GM19463 (cell line): ENCODE measurements around the gene SH2D3C.
"Not testable (repeated sequence)": the region's sequence is repeated elsewhere in the genome, so short reads cannot be mapped to it uniquely, and the experiment has no call there.

ENCODE experiments used
- ATAC-seq: cut with Tn5 transposase; IDR thresholded peaks from one replicate; pipeline ENCODE4 v1.9.1; 2021; ENCODE audit warnings: mild to moderate bottlenecking, moderate library complexity; ENCODE audit not compliant: unreplicated experiment

Gene SH2D3C

GRCh38 chr9:127769101-127769500 is 9.4 kb downstream of the SH2D3C start:
- ATAC-seq, result no peak

DNA sequence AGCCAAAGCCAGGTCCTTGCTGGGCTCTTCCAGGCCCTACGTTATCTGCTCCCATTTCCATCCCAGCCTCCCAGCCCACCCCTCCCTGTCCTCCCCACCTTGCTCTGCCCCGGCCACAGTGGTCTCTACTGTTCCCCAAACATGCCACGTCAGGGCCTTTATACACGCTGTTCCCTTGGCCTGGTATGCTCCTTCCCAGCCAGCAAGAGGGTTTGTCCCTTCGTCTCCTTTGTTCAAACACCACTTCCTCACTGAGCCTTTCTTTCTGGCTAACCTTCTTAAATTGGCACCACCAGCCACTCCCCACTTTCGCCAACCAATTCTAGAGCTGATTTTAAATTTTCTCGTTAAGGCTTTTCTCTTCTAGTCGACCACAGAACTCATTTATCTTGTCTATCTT is 9.8 kb downstream of the SH2D3C start:
- no peak for ATAC-seq

DNA sequence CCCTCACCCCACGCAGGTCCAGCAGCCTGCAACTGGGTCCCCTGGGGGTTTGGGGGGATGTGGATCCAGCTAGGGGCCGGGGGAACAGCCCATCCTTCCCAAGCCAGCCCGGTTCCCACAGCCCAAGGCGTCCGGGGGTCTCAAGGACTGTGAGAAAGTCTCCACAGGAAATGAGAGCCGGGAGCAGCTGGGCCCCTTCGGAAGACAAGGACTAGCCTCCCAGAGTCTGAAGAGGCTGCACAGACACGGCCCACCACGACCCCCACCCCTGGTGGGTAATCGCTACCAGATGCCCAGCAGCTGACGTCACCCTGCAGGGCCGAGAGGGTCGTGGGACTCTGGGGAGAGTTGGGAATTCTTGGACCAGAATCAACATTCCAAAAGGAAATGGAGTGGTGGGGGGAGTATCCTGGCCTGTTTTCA is 10.5 kb downstream of the SH2D3C start:
- no peak for ATAC-seq

DNA sequence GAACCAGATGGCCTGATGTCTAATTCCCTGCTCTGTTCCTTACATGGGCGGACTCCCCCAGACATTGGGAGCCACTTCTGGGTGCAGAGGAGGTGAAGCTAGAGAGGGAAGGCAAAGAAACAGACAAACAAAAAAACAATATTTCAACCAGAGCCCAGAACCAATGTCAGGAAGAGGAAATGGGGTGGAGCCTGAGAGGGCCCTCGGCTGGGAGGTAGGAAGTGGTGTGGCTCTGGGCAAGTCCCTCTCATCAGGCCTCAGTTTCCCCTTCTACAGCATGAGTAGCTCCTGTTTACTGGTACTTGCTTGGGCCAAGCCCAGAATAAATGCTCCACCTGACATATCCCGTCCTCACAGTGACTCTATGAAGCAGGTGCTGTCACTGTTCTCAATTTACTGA is 11.1 kb downstream of the SH2D3C start:
- no peak for ATAC-seq

DNA sequence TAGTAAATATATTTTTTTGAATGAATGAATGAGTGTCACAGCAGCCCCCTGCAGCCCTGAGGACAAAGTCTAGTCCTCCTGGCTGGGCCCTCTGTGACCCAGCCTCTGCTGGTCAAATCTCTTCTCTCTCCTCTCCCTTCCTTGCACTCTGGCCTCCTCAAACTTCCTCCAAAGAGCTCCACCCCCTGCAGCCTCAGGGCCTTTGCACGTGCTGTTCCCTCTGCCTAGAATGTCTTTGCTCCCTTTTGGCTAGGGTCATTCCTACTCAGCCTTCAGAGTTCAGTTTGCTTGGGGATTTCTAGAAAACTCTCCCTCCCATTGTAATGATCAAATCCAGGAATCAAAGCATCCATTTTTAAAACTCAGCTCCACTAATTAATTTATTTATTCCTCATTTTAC is 13.0 kb downstream of the SH2D3C start:
- no peak for ATAC-seq

GRCh38 chr9:127763918-127764384 is 14.5 kb downstream of the SH2D3C start:
- ATAC-seq, result no peak

GRCh38 chr9:127762111-127762676 is 16.3 kb downstream of the SH2D3C start:
- ATAC-seq, result no peak

GRCh38 chr9:127761491-127761956 is 16.9 kb downstream of the SH2D3C start:
- ATAC-seq, result no peak

DNA sequence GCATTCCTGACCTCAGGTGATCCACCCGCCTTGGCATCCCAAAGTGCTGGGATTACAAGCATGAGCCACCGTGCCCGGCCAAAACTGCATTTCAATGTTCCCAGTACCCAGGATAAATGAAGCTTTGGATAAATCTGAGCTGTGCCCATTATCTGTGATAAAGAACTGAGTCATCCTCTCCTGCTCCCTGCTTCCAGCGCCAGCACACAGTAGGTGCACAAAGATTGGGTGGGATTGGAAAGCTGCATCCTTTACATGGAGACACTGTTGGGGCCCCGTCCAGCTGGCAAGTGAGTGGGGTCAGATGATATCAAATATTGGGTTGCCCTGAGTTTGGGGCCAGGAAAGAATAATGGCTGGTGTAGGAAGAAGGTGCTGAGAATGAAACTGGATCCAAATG is 17.4 kb downstream of the SH2D3C start:
- no peak for ATAC-seq

GRCh38 chr9:127758843-127759242 is 19.6 kb downstream of the SH2D3C start:
- ATAC-seq, result no peak

GRCh38 chr9:127756776-127757175 is 21.7 kb downstream of the SH2D3C start:
- ATAC-seq, result not testable (repeated sequence)

DNA sequence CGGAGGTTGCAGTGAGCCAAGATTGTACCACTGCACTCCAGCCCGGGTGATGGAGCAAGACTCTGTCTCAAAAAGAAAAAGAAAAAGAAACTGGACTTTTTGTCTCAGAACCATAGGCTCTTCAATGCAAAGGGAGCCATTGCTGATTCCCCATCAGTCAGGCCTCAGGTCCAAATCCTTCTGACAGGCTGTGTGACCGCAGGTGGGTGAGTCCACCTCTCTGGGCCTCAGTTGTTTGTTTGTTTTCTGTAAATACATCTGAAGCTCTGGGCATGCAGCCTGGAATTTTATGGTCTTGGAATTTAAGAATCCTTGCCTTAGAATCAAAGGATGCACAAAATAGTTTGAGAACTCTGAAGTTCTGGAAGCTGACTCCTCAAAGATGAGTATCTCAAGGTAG is 22.2 kb downstream of the SH2D3C start:
- ATAC-seq, result no peak

GRCh38 chr9:127755061-127756060 is 23.1 kb downstream of the SH2D3C start:
- ATAC-seq, result no peak

- ATAC-seq, result no peak
These were observed 24.1 kb downstream of the SH2D3C start for GRCh38 chr9:127754099-127755060.

DNA sequence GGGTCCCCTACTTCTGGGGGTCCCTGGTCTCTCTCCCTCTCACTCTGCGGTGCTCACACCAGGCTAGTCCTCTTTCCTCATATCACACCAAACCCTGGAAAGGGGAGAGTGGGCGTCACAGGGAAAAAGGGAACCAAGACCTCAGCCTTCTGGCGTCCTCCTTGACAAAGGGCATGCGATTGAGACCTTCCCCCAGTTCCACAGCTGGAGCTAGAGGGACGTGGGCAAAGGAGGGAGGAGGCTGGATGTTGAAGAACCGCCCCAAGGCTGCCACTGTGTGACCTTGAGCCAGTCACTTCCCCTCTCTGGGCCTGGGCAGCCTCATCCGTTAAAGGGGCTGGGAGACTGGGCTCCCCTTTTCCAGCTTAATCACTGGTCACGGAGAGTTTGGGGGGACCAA is 24.8 kb downstream of the SH2D3C start:
- ATAC-seq, result no peak

- no peak for ATAC-seq
These were observed 25.3 kb downstream of the SH2D3C start for GRCh38 chr9:127753148-127753547.

DNA sequence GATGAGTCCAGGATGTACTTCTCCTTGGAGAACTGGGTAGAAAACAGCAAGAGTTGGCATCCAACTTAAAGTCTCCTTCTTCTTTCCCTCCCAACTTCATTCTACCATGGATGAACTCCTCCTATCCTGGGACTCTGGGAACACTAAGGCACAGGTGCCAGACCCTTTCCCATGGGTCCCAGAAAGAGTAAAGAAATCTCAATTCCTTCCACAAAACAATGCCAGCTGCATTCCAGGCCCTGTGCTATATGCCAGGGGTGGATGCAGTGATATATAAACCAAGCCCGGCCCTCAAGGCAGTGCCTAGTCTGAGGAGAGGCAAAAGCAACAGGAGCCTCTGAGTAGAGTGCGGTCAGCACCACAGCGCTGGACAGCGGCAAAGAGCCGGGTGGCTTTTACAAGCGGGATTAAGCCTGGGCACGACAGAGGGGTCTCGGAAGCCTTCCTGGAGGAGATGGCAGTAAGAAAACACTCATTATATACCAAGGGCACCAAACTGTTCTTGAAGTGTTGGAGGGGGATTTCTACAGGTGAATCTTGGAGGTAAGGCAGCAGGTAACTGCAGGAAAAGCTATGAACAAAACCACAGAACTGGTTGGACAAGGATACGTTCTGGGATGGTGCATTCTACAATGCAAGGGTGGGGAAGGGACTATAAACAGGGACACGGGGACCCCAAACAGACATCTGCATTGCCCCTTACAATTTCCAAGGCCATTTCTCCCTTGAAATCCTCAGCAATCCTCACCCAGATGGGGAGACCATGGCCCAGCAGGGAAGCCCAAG is 27.0 kb downstream of the SH2D3C start:
- no peak for ATAC-seq

DNA sequence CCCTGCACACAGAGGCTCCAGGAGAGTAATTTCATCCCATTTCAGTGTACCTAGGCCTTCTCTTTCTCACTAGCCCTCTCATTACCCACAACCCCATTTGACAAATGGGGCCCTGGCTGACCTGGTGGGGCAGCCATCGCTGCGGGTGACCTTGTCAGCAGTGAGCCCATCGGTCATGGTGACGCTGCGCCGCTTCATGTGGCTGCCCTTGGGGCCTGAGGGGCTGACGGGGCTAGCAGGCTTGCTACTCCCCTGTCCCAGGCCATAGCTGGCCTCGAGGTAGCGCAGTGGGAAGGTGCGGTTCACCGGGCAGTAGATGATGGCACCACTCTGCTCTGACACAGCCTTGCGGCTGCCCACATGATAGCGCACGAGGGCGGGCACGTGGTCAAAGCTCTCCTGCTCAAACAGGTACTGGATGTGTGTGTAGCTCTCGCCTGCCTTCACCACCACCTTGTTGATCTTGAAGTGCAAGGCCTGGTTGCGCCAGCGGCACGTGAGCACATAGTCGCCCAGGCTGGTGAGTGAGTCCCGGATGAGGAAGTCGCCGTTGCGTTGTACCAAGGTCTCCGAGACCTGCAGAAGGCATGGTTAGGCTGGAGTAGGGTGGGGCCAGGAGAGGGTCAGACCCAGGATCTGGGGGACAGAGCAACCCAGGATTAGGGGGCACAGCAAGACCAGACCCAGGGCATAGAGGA is 29.2 kb downstream of the SH2D3C start:
- no peak for ATAC-seq

- ATAC-seq, result no peak
These were observed 31.4 kb downstream of the SH2D3C start for GRCh38 chr9:127746959-127747569.
